Right cardiac atrium (tissue), 5 donors: Measurements from ENCODE around the gene EFHD2. TPM values are rescaled to one million over a fixed set of nuclear protein-coding genes. Genes with fewer than 3 reads are reported as not detected.
"Not testable (repeated sequence)": the region's sequence is repeated elsewhere in the genome, so short reads cannot be mapped to it uniquely, and the experiment has no call there.

ENCODE experiments used
- ATAC-seq, 2 donors: fragments of 200-7000 bp; cut with Tn5 transposase; one replicate each; pipeline versions ENCODE4 v1.8.0 to v1.9.1; 2020; ENCODE audit warnings: moderate library complexity in 2 of 2, mild to moderate bottlenecking in 1 of 2
- DNase-seq, 3 donors: peaks; one replicate each; pipeline ENCODE4 v3.0.0-alpha.2; 2020
- H3K27ac ChIP-seq: one replicate; pipeline ENCODE4 v1.5.1; 2013; ENCODE audit warnings: mild to moderate bottlenecking, low read length, control low read depth, moderate library complexity
- H3K27me3 ChIP-seq: one replicate; pipeline ENCODE4 v1.6.1; 2013; ENCODE audit not compliant: control insufficient read depth, insufficient read depth
- H3K4me1 ChIP-seq: one replicate; pipeline ENCODE4 v1.6.1; 2013; ENCODE audit warnings: low read length; ENCODE audit not compliant: control insufficient read depth, insufficient read depth
- H3K4me3 ChIP-seq: one replicate; pipeline ENCODE4 v1.5.1; 2013; ENCODE audit warnings: low read length, control low read depth
- H3K9me3 ChIP-seq: one replicate; pipeline ENCODE4 v1.6.1; 2013; ENCODE audit warnings: low read length; ENCODE audit not compliant: control insufficient read depth
- WGBS: extraction: QIAGEN DNeasy Blood & Tissue Kit; methylation state at CpG from one replicate; pipeline ENCODE4 v1.1.7; 2013; 5-methylcytosine and 5-hydroxymethylcytosine counted together
- intact Hi-C, 4 donors: fragments of 100-400 bp; cut with DNase I; formaldehyde crosslinking; loops; one replicate each; pipeline versions ENCODE4 v1.11.0 to v1.14.0; 2022 to 2023
- polyA plus RNA-seq: library from polyadenylated mRNA; stranded (reverse); fragments of 200-250 nt; gene quantifications from one replicate; pipeline ENCODE4 v1.2.3, GENCODE V29; 2013
- total RNA-seq, 4 donors: library from RNA; stranded (reverse); fragmentation: NEBNext Ultra II Directional; extraction: Animal tissue kit (Norgen Biotek cat#: 25700); gene quantifications; one replicate each; pipeline ENCODE4 v1.2.1, GENCODE V29; 2021
- donor health status: healthy with polysubstance abuse.
- donor health status: DM: no; HTN: yes; CAD: no.
- donor health status: DM: no; HTN: no; CAD: no.
- donor health status: DM: no; HTN: yes; CAD: no; lungs with severe emphysema.
- donor health status: DM: yes; HTN: yes; CAD: no.

Gene EFHD2
- total and polyA plus RNA-seq, 5 donors: 10.8 to 17.7 (median 13.0) TPM

- H3K9me3 ChIP-seq, H3K4me3 ChIP-seq, H3K4me1 ChIP-seq, H3K27me3 ChIP-seq, DNase-seq, H3K27ac ChIP-seq, ATAC-seq, intact Hi-C loops: not testable (repeated sequence)
- WGBS: 93% methylated on average over 5 of the region's 5 CpGs
These were observed 61.4 kb downstream of the EFHD2 start for GRCh38 chr1:15471067-15471466.

GRCh38 chr1:15471723-15472122 lies 62.0 kb downstream of the EFHD2 start:
- H3K9me3 ChIP-seq, DNase-seq, H3K4me1 ChIP-seq, intact Hi-C loops, H3K27ac ChIP-seq, H3K27me3 ChIP-seq, H3K4me3 ChIP-seq, ATAC-seq: not testable (repeated sequence)
- WGBS: 79% methylated on average over 6 of the region's 6 CpGs

GRCh38 chr1:15472587-15472986 lies 62.9 kb downstream of the EFHD2 start:
- no peak for DNase-seq
- no peak for ATAC-seq
- Histone ChIP-seq H3K27ac (no peak overlapping the region), H3K4me1 (no peaks in the 10 kb centered on the region), H3K27me3 (no peaks in the 10 kb centered on the region), H3K9me3 (no peaks in the 10 kb centered on the region), H3K4me3 (no peak overlapping the region)
- intact Hi-C loops: no loop called here
- 87% methylated on average over 11 of the region's 11 CpGs for WGBS

- H3K9me3 ChIP-seq: no peaks in the 10 kb centered on the region
- H3K4me1 ChIP-seq: no peaks in the 10 kb centered on the region
- 66% methylated on average over 5 of the region's 5 CpGs for WGBS
- no peak for ATAC-seq
- H3K27me3 ChIP-seq: no peaks in the 10 kb centered on the region
- DNase-seq: no peak
- no peak within 1 kb of the TSS for H3K4me3 ChIP-seq
- H3K27ac ChIP-seq: no peak within 1 kb of the TSS
- intact Hi-C loops: no loop called here
These were observed 66.1 kb downstream of the EFHD2 start, which contains the start of gene CELA2B for GRCh38 chr1:15475752-15476314. Gene CELA2B (plus strand): TSS chr1:15476104. CDS start chr1:15476126, 22 bp downstream.

GRCh38 chr1:15476927-15477326 lies 67.2 kb downstream of the EFHD2 start:
- H3K9me3 ChIP-seq: no peaks in the 10 kb centered on the region
- no peaks in the 10 kb centered on the region for H3K4me1 ChIP-seq
- DNase-seq (no peak), ATAC-seq (no peak)
- H3K4me3 ChIP-seq: no peak overlapping the region
- intact Hi-C loops: no loop called here
- 91% methylated on average over 3 of the region's 3 CpGs for WGBS
- H3K27me3 ChIP-seq: no peaks in the 10 kb centered on the region
- H3K27ac ChIP-seq: no peak overlapping the region

- H3K4me3 ChIP-seq: no peak overlapping the region
- no peaks in the 10 kb centered on the region for H3K4me1 ChIP-seq
- no peaks in the 10 kb centered on the region for H3K9me3 ChIP-seq
- H3K27ac ChIP-seq: no peak overlapping the region
- H3K27me3 ChIP-seq: no peaks in the 10 kb centered on the region
- intact Hi-C loops: no loop called here
- no peak for ATAC-seq
- 90% methylated on average over 5 of the region's 5 CpGs for WGBS
- DNase-seq: no peak
These were observed 68.0 kb downstream of the EFHD2 start for GRCh38 chr1:15477646-15478212.

Other genes with a start within 250 kb of the EFHD2 start
- gene FHAD1, start 162.7 kb upstream of the EFHD2 start, total RNA-seq: 1 to 10 TPM in 1 of 4 donors, under 1 TPM in 2, not detected in 1; 0.06 to 1.0 (median 0.09) TPM
- 0.25 TPM for gene FHAD1, start 162.7 kb upstream of the EFHD2 start, polyA plus RNA-seq
- 1 to 10 TPM in 1 of 4 donors, not detected in 3; 1.1 TPM for gene CTRC, start 28.6 kb downstream of the EFHD2 start, total RNA-seq
- not detected for gene CTRC, start 28.6 kb downstream of the EFHD2 start, polyA plus RNA-seq
- gene CELA2A, start 46.8 kb downstream of the EFHD2 start, total RNA-seq: not detected
- gene CELA2A, start 46.8 kb downstream of the EFHD2 start, polyA plus RNA-seq: not detected
- not detected for gene CELA2B, start 66.2 kb downstream of the EFHD2 start, total RNA-seq
- not detected for gene CELA2B, start 66.2 kb downstream of the EFHD2 start, polyA plus RNA-seq
- gene CASP9, start 114.3 kb downstream of the EFHD2 start, total RNA-seq: 10 to 100 TPM in 3 of 4 donors, 1 to 10 TPM in 1; 8.1 to 14.2 (median 13.1) TPM
- 12.8 TPM for gene CASP9, start 114.3 kb downstream of the EFHD2 start, polyA plus RNA-seq
- gene DNAJC16, start 117.0 kb downstream of the EFHD2 start, total RNA-seq: 10 to 100 TPM; 16.2 to 22.6 (median 18.7) TPM
- gene DNAJC16, start 117.0 kb downstream of the EFHD2 start, polyA plus RNA-seq: 5.4 TPM
- under 1 TPM in 2 of 4 donors, not detected in 2; 0.12 to 0.40 TPM for gene AGMAT, start 175.2 kb downstream of the EFHD2 start, total RNA-seq
- gene AGMAT, start 175.2 kb downstream of the EFHD2 start, polyA plus RNA-seq: 0.07 TPM
- 10 to 100 TPM; 23.1 to 27.0 (median 25.4) TPM for gene DDI2, start 207.6 kb downstream of the EFHD2 start, total RNA-seq
- 9.8 TPM for gene DDI2, start 207.6 kb downstream of the EFHD2 start, polyA plus RNA-seq